HG02642 (cell line): ENCODE measurements around the gene RFC1.
A peak's percentile ranks its signal among the peaks of the same experiment; 100 is the strongest.

Source experiments
- ATAC-seq: cut with Tn5 transposase; IDR thresholded peaks from one replicate; pipeline ENCODE4 v1.9.1; 2021; ENCODE audit warnings: mild to moderate bottlenecking; ENCODE audit not compliant: unreplicated experiment, poor library complexity

Gene RFC1

GRCh38 chr4:39360611-39361010 is 5.6 kb downstream of the RFC1 start:
- ATAC-seq: peak; percentile 46

DNA sequence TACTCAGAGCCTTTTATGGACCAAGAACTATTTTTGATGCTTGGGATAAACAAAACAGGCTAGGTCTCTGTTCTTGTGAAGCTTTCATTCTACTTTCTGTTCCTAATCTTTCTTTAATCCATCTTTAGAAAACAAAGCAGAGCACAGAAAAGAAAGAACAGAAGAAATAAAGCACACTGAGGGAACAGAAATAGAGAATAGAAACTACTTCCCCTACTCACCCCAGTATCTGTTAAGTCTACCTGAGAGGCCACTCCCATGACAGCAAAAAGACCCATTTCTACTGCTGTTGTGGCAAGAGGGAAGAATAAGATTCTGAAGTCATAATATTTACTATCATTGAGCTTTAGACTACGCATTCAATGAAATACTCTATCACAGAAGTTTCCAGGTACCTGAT is 9.2 kb downstream of the RFC1 start:
- peak; percentile 34 for ATAC-seq

DNA sequence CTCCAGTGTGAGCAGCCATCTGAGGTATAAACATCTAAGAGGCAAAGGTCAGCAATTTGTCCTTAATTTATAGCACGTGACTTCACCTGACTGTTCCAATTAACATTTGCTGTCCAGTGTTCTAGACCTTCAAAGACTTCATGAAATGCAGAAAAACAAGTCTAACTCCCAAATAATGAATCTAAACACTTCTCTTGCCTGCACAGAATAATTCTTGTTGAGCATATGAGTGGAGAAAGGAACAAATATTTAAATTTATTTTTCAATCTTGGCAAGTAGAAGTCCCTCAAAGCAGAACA is 12.0 kb downstream of the RFC1 start:
- no peak for ATAC-seq

DNA sequence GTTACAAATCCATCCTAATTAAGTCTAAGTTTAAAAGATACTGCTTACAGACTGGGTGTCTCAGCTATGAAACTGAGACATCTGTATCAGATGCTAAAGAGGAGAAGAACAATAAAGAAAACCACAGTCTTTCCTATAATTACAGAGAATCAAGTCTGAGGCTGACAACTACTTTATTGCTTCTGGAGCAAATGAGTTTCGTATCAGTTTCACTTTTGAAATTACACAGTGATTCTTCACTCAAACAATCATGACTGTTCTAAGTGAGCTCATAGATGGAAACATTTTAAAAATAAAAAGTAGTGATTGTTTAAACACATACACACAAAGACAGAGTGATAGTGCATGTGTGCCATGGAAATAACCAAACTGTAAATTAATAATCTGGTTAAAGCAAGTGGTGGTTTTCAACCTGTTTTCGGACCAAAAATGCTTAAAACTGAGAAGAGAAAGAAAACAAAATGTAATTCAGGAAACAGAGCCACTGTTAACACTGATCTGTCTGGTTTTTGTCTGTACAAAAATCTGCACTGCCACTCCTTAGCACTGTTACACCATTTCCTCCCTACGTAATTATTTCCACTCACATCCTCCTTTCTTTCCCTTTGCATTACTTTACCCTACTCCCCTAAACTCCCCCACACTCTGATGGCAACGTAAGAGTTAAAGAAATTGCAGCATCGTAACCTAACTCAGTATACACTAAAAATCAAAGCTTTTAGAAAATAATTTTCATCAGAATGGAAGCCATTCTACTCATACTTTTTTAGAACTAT is 12.5 kb downstream of the RFC1 start:
- ATAC-seq: peak; percentile 74

DNA sequence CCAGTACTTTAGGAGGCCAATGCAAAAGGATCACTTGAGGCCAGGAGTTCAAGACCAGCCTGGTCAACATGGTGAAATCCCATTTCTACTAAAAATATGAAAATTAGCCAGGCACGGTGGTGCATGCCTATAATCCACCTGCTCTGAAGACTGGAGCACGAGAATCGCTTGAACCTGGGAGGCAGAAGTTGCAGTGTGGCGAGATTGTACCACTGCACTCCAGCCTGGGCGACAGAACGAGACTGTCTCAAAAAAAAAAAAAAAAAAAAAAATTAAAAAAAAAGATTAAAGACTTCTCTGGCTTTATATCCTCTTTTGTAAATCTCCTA is 13.0 kb downstream of the RFC1 start:
- ATAC-seq: peak; percentile 11

GRCh38 chr4:39349326-39349725 is 16.8 kb downstream of the RFC1 start:
- no peak for ATAC-seq

- no peak for ATAC-seq
Measured at GRCh38 chr4:39348371-39349315, 17.5 kb downstream of the RFC1 start.

- no peak for ATAC-seq
Measured at GRCh38 chr4:39346856-39347519, 19.2 kb downstream of the RFC1 start.

DNA sequence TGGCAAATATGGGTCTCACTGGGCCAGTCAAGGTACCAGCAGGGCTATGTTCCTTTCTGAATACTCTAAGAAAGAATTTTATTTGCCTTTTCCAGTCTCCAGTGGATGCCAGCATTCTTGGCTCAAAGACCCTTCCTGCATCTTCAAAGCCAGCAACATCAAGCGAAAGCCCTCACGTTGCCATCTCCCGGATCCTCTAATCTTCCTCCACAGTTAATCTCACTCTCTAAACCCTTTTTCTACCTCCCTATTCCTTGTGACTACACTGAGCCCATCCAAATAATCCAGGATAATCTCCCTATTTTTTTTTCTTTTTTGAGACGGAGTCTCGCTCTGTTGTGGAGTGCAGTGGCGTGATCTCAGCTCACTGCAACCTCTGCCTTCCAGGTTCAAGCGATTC is 23.4 kb downstream of the RFC1 start:
- no peak for ATAC-seq

DNA sequence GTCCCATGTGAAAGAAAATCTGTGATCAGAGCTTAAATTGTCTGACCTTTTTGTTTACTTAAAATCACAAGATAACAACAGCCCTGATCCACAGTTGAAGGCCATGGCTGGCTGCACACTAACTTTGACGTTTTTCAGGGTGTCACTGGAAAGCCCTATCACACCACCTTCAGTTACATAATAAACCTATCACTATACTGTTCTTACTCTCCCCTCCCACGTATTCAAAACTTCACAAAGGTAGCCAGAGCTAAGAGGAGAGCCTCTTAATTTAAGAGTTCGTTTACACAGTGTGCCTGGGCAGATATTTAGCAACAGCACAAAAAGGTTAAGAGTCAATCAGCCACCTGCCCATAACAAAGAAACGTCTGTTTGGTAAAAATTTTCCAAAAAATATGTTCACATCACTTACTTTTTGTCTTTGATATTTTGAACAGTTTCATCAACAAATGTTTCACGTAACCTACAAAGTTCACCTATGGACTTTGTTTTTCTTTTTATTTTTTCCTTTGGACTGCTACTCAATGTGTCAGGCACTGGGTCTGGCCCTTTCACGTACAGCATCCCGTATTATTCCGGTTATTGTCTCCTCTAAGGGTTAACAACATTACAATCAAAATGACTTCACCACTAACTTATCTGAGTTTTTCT is 25.0 kb downstream of the RFC1 start:
- ATAC-seq: no peak

DNA sequence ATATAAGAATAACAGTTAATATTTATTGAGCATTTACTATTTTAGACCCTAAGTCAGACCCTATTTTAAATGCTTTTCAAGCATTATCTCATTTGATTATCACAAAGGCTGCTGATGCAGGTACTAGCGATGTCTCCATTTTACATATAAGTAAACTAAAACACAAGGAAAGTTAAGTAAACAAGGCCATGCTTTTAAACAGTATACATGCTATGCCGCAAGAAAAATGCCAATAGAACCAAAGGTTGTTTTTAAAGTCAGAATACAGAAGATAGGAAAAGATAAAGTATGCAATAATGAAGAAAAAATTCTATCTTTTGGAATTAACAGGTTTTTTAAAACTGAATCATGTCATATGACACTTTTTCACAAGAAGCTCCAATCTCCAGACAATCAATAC is 26.2 kb downstream of the RFC1 start:
- ATAC-seq: no peak

- no peak for ATAC-seq
Measured at GRCh38 chr4:39337841-39338240, 28.3 kb downstream of the RFC1 start.

DNA sequence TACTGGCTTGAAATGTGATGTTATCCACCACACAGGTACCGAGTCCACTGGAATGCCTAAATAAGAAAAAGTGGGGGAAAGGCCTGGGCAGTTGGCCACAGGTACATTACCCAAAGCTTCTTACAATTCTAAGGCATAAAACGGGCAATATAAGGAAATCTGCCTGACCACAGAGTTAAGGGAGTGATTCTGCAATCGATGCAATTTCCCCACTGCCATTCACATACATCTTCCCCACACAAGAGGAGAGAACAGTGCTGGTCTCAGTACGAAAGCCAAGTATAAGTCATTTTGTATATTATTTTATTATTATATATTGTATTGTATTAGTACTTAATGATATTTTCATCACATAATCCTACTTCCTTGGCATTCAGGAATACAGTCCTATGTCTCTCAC is 30.6 kb downstream of the RFC1 start:
- ATAC-seq: no peak

DNA sequence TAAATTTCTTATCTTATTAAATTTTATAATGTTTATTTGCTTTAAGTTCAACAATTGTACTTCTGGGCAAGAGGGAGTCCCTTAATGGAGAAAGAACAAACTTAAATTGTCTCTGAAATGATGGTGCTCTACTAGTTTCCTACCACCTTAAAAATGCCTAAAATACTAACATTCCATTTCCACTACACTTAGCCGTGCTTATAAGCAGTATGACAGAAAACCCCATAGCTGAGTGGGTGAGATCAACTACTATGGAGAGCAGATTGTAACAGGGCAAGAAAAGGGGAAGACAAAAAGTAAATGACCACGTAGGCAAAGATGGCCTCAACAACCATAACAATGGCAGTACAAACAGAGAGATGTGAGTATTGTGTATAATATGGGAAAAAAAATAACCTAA is 35.0 kb downstream of the RFC1 start:
- ATAC-seq: no peak

- no peak for ATAC-seq
Measured at GRCh38 chr4:39330353-39330752, 35.8 kb downstream of the RFC1 start.

DNA sequence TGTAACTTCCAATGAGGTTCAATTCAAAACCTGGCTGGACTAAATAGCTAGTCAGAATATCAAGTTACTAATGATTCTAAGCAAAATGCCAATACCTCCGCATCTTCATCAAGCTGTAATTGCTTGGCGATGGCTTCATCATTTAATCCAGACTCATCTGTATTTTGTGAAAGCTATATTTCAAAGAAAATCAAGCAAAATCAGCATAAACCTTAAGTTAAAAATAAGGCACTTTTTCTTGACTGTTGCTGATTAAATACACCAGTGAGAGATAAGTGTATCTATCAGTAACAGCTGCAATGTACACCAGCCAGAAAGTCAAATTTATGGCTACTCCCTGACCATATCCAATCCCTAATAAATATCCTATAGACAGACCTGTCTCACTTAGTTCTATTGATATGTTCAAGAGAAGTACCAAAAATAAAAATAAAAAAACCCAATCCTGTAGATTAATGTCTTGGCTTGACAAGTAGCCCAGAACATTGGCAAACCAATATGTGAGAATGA is 39.6 kb downstream of the RFC1 start:
- no peak for ATAC-seq

- ATAC-seq: no peak
Measured at GRCh38 chr4:39324897-39325613, 41.1 kb downstream of the RFC1 start.

GRCh38 chr4:39324446-39324845 is 41.7 kb downstream of the RFC1 start:
- no peak for ATAC-seq

DNA sequence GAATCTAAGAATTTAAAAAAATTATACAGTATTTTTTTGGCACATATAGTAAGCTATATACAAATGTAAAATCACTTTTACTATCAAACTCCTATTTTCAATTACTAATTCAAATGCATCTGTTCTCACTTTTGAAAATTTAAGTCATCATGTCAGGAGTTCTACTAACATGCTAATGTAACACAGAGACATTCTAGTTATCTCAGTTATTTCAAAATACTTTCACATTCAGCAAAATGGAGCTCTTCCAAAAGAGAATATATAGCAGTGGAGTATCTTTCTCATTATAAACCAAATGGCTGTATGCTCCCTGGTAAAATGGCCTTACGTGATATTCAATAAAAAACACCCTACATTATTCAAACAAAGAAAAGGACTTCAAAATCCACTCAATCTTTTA is 42.3 kb downstream of the RFC1 start:
- no peak for ATAC-seq
